OCI-M2 (cell line): ENCODE data around the gene PPP1R1B.

Source experiments
- DNase-seq: peaks from one replicate; lab custom pipeline; 2025; ENCODE audit not compliant: unreplicated experiment; lab: John Stamatoyannopoulos, UW

The PPP1R1B gene

GRCh38 chr17:39651923-39652586, 25.3 kb downstream of the PPP1R1B start:
- DNase-seq, result no peak

DNA sequence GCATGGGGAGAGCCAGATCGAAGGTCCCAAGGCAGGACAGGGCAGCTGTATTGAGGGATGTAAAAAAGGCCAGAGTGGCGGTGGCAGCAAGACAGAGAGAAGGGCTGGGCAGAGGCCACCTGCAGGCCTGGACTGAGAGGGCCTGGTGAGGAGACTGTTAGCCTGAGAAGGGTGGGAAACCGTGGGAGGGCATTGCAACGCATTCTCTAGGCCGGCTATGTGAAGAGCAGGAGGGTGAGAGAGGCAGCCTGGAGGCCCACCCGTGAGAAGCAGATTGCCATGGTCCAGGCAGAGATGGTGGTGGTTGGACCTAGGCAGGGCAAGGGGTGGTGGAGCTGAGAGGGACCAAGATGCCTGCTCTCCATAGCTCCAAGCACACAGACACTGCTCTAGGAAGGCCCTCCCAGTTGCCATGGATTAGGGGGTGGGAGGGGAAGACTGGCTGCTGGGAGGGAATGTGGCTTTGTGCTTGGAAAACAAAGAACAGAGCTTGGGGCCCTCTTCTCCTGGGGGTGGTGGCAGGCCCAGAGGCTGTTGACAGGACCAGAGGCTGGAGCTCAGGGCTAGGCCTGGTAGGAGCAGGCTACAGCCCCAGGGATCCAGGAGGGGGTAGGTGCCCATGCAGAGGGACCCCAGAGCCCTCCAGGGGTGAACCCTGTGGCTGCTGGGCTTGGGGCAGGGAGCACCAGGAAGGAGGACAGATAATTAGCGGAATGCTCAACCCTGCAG, 26.0 kb downstream of the PPP1R1B start:
- no peak for DNase-seq

GRCh38 chr17:39653316-39653661, 26.5 kb downstream of the PPP1R1B start:
- DNase-seq, result no peak

DNA sequence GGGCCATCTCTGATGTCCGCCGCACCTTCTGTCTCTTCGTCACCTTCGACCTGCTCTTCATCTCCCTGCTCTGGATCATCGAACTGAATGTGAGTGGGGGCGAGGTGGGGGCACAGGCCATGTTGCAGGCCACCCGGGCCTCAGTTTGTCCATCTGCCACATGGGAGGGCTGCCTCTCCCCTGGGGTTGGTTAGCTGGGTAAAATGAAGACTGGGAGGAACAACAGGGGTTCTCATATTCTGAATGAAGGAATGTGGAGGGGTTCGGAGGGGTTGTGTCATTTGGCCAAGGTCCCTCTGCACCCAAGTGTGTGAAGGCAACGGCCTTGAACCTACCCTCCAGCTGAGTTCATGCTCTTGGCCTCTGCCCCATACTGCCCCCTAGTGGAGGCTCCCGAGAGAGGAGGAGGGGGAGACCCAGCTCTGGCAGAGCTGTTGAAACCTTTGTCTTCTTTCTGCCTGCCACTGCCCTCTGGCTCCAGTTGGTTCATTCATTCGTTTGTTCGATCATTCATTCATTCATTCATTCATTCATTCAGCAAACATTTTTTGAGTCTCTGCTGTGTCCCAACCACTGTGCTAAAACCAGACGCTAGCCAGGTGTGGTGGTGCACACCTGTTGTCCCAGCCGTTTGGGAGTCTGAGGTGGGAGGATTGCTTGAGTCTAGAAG, 27.0 kb downstream of the PPP1R1B start:
- no peak for DNase-seq

DNA sequence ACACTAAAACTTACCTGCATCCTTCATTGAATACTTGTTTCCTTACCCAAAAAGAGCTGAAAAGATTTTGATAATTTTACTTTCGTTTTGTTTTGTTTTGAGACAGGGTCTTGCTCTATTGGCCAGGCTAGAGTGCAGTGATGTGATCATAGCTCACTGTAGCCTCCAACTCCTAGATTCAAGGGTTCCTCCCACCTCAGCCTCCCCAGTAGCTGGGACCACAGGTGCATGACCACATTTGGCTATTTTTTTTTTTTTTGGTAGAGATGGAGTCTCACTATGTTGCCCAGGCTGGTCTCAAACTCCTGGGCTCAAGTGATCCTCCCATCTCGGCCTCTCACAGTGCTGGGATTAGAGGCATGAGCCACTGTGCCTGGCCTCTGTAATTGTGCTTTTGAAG, 28.4 kb downstream of the PPP1R1B start:
- no peak for DNase-seq

- no peak for DNase-seq
These were observed 31.6 kb downstream of the PPP1R1B start for GRCh38 chr17:39658346-39658745.

- DNase-seq, result no peak
These were observed 32.0 kb downstream of the PPP1R1B start for GRCh38 chr17:39658760-39659159.

- no peak for DNase-seq
These were observed 32.7 kb downstream of the PPP1R1B start for GRCh38 chr17:39659279-39660010.

- DNase-seq, result no peak
These were observed 33.2 kb downstream of the PPP1R1B start for GRCh38 chr17:39660011-39660360.

GRCh38 chr17:39660397-39661385, 33.9 kb downstream of the PPP1R1B start:
- no peak for DNase-seq

DNA sequence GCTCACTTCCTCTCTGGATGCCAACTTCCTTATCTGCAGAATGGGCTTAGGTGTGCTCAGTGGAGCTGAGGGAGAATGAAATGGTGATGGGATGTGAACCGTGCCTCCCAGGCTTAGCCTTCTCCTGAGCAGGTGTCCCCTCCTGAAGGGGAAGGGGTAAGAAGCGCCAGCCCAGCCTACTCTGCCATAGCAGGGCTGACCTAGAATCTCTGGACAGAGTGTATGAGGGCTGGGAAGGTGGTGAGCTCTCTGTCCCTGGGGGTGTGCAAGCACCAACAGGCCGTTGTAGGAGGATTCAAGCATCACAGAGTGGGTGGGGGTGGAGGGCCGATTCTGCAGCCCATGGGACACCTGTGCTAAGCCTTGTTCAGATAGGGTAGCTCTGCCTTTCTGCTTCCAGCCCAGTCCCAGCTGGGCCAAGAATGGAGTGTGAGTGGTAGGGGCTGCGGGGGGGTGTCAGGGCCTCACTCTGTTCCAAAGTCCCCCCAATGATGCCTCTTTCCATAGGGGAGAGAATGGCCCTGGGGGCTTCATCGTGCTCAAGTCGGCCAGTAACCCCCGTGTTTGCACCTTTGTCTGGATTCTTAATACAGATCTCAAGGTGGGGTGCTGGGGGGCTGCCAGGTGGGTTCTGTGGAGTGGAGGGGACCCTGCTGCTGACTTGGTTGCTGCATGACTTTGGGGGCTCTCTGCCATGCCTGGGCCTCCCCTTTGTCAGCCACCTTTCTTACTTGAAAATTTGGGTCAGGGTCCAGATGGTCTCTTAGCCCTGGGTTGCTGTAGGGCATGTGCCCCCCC, 35.2 kb downstream of the PPP1R1B start:
- no peak for DNase-seq

- no peak for DNase-seq
These were observed 36.0 kb downstream of the PPP1R1B start for GRCh38 chr17:39662551-39663339.

GRCh38 chr17:39663340-39663687, 36.6 kb downstream of the PPP1R1B start:
- DNase-seq, result no peak

DNA sequence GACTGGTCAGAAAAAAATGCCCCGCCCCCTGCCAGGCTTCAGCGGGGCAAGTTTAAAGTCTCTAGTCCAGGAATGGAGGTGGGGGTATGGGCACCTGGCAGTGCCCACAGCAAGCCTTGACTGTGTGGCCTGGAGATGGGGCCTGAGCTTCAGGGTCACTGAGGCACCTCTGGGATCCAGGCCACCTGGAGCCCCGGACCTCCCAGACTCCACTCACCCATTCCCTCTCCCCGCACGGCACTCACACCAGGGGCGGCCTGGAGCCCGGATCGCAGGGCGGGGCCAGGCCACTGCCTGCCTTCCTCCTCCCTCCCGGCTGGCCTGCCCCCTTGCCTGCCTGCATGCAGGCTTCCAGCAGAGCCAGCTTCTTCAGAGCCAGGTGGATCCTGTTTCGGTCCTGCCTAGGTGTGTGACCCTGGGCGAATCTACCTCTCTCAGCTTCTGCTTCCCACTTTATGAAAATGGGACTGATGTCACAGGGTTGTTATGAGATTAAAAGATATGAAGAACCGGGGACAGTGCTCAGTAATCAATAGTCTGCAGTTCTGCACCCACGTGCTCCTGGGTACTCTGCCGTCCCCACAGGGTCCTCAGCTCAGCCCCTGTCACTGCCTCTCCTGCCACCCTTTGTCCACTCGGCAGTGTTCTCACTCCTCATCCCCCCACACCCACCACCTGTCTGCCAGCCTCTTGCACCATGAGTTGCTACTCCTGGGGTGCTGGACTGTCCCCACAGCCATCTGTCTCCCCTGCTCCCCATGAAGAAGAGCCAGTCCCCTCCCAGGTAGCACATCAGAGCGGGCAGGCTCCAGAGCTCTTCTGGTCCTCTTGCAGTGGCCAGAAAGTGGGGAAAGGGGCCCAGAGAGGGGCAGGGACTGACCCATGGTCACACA, 37.2 kb downstream of the PPP1R1B start:
- no peak for DNase-seq

DNA sequence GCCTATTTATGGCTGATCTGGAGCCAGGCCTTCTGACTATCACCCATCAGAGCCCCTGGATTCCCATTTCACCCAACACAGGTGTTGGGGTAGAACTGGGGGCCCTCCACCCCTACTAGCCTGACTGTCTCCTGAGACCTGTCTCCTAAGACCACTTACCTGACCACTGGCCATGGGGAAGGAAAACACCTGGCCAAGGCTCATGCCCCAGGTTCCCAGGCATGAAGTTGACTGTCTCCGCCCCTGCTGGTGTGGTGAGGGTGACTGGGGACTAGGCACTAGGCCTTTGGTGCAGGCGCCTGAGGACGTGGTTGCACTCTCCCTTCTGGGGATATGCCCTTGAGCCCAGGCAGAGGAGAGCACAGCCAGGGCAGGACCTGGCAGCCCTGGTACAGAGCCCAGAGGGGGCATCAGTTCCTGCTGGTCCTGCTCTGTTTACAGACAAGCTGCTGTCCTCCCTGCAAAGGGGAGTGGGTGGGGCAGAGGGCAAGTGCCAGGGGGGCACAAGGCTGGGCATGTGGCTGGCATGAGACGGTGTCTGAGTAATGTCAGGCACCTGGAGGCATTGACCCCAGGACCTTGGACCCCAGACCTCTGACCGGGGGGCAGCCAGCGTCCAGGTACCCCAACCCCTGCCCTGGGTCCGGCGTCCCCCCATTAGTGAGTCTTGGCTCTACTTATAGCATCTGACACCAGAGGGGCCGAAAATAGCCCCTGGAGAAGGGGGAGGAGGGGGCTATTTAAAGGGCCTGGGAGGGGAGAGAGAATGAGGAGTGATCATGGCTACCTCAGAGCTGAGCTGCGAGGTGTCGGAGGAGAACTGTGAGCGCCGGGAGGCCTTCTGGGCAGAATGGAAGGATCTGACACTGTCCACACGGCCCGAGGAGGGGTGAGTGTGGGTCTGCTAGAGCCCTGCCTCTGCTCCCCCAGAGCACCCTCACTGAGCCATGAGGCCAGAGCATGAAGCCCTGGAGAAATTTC, 38.1 kb downstream of the PPP1R1B start, which contains the start of gene TCAP:
TSS of gene TCAP (plus strand) at position 769 of the 981 bp plus-strand sequence. CDS start at position 780, 11 bp downstream.
- no peak for DNase-seq

GRCh38 chr17:39665642-39666224, 39.0 kb downstream of the PPP1R1B start:
- DNase-seq, result no peak
